H7 (cell line): Measurements from ENCODE around the gene ARIH2. TPM values are rescaled to one million over a fixed set of nuclear protein-coding genes. Genes with fewer than 3 reads are reported as not detected.
"Not testable (repeated sequence)": the region's sequence is repeated elsewhere in the genome, so short reads cannot be mapped to it uniquely, and the experiment has no call there.

ENCODE experiments used
- DNase-seq: peaks from one replicate; pipeline ENCODE4 v3.0.0; 2012
- H3K27me3 ChIP-seq: 2 replicates; pipeline ENCODE4 v1.6.0; 2011; ENCODE audit warnings: mild to moderate bottlenecking, low read length; ENCODE audit not compliant: control insufficient read depth, insufficient read depth
- H3K36me3 ChIP-seq: replicated peaks from 2 replicates; pipeline ENCODE4 v1.5.1; 2011; ENCODE audit warnings: low read length; ENCODE audit not compliant: control insufficient read depth, insufficient read depth
- H3K4me3 ChIP-seq: 2 replicates; pipeline ENCODE4 v1.5.1; 2011; ENCODE audit warnings: low read depth, mild to moderate bottlenecking, control low read depth, low read length, moderate library complexity; ENCODE audit not compliant: insufficient read depth
- total RNA-seq: library from RNA; depleted of rRNA; stranded (reverse); fragments of >200 nt; shearing (Covaris generic); gene quantifications from 2 replicates; pipeline ENCODE4 v1.2.3, GENCODE V29; 2014

The ARIH2 gene
- total RNA-seq, 1 experiment from 2014 or later, result 120 TPM

DNA sequence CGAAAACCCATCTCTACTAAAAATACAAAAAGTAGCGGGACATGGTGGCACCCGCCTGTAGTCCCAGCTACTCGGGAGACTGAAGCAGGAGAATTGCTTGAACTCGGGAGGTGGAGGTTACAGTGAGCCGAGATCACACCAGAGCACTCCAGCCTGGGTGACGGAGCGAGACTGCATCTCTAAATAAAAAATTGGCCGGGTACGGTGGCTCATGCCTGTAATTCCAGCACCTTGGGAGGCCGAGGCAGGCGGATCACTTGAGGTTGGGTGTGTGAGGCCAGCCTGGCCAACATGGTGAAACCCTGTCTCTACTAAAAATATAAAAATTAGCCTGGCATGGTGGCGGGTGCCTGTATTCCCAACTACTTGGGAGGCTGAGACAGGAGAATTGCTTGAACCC is 11.6 kb upstream of the ARIH2 start:
- DNase-seq, result not testable (repeated sequence)

DNA sequence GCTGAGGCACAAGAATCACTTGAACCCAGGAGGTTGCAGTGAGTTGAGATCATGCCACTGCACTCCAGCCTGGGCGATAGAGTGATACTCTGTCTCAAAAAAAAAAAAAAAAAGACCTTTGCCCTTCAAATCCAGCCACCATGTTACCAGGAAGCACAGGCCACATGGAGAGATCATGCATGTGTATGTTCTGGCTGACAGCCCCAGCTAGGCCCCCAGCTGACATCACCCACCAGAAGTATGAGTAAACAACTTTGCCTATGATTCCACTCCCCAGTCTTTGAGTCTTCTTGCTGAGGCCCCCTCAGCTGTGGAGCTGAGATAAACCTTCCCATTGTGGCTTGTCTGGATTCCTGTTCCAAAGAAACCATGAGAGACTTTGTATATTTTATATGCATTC is 3.3 kb upstream of the ARIH2 start:
- H3K36me3 ChIP-seq, result no peaks in the 10 kb centered on the region
- H3K27me3 ChIP-seq, result no peaks in the 10 kb centered on the region
- H3K4me3 ChIP-seq, result no peak overlapping the region
- no peak for DNase-seq

More for the DNA sequence above, 11.6 kb upstream of the ARIH2 start:
- not testable (repeated sequence) for H3K4me3 ChIP-seq, H3K36me3 ChIP-seq, H3K27me3 ChIP-seq

DNA sequence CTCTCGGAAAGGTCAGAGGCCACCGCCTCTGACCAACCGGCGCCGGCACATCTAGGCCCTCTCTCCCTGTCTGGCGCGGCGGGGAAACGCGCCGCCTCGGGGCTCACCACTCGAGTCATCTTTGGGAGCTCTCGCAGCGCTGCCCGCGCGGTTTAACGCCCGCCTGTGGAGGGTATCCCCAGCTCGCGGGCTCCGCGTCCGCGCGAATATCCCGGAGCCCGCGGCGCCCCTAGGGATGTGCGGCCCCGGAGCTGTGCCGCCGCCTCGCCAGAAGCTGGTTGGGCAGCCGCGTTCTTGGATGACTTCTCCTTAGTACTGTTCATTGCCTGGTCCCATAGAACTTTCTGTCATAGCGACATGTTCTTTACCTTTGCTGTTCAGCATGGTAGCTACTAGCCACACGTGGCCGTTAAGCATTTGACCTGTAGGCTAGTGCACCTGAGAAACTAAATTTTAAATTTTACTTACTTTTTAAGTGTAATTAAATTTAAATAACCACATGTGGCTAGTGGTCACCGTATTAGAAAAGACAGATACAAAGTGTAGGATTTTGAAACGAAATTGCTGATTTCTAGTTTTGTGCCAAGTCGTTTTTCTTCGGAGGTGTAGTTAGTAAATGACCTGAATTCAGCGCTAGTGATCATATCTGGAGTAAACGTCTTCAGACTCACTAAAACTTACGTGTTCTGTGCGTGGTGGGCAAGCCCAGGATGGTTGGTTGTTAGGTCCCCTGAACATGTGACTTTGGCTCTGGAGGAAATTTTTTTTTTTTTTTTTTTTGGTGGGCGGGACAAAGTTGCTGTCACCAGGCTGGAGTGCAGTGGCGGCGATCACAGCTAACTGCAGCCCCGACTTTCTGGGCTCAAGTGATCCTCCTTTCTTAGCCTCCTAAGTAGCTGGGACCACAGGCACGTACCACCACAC is 835 bp downstream of the ARIH2 start:
- H3K36me3 ChIP-seq, result peaks cover 4% of the 10 kb centered on the region
- DNase-seq, result peak; percentile 71
- peak overlapping the region; percentile 94 for H3K4me3 ChIP-seq
- H3K27me3 ChIP-seq, result no peaks in the 10 kb centered on the region

DNA sequence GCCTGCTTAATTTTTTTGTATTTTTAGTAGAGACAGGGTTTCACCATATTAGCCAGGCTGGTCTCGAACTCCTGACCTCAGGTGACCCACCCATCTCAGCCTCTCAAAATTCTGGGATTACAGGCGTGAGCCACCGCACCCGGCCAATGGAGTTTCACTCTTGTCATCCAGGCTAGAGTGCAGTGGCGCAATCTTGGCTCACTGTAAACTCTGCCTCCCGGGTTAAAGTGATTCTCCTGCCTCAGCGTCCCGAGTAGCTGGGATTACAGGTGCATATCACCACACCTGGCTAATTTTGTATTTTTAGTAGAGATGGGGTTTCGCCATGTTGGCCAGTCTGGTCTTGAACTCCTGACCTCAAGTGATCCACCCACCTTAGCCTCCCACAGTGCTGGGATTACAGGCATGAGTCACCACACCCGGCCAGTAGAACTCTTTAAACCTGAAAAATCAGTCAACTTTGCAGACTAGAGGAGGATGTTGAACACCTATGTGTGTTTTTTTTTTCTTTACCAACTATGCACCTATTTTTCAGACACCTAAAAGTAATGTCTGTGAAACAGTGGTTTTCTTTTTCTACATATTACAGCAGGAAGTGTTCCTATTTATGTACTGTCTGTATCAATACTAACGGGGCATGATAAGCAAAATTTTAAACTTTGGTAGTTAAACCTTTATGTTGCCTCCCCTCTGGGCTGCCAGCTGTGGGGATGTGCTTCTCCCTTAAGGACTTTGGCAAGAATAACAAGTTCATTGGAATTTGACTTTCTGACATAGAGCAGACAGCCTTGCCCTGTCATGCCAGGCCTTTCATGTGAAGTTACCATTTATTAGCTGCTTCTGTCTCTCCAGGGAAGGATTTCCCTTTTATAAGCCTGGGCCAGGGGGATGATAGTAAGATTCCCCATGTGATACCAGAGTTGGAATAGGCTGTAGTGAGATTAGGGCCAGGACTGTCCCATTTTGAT is 8.1 kb downstream of the ARIH2 start:
- H3K27me3 ChIP-seq, result no peaks in the 10 kb centered on the region
- DNase-seq, result no peak
- peaks cover 21% of the 10 kb centered on the region for H3K36me3 ChIP-seq
- H3K4me3 ChIP-seq, result no peak overlapping the region

DNA sequence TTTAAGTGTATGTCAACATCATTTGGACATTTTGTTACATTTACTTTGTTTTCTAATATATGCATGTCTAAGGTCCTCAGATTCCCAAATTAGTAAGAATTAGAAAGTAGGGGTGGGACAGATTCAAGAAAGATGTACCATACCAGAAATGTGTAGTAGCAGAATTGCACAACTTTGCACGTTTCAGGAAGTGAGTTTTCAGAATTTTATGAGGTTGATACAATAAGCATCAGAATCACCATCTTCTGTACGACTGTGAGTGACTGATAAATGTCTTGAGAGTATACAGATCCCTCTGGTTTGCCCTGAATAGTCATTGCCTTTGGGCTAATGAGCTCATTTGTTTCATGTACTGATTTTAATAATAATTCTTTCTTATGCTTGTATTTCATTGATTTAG is 9.3 kb downstream of the ARIH2 start:
- no peak for DNase-seq
- Histone ChIP-seq H3K27me3 (no peaks in the 10 kb centered on the region), H3K4me3 (no peak overlapping the region), H3K36me3 (peaks cover 18% of the 10 kb centered on the region)

DNA sequence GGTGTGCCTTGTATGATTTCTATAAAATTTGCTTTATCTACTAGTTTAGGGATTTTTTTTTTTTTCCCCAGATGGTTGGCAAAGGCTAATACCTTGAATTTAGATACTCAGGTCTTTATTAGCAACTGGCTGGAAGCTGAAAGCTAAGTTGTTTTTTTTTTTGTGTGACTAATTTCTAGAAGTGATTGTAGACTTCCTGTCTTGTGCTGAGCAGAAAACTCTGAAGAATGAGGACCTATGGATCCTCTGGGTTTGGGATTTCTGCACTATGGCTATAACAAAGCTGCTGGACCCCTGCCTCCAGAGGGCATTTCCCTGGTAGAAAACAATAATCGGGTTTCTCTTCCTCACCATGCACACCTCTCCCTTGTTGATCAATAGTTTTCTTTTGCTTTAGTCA is 10.0 kb downstream of the ARIH2 start:
- no peak for DNase-seq
- Histone ChIP-seq H3K36me3 (peaks cover 18% of the 10 kb centered on the region), H3K4me3 (no peak overlapping the region), H3K27me3 (no peaks in the 10 kb centered on the region)

DNA sequence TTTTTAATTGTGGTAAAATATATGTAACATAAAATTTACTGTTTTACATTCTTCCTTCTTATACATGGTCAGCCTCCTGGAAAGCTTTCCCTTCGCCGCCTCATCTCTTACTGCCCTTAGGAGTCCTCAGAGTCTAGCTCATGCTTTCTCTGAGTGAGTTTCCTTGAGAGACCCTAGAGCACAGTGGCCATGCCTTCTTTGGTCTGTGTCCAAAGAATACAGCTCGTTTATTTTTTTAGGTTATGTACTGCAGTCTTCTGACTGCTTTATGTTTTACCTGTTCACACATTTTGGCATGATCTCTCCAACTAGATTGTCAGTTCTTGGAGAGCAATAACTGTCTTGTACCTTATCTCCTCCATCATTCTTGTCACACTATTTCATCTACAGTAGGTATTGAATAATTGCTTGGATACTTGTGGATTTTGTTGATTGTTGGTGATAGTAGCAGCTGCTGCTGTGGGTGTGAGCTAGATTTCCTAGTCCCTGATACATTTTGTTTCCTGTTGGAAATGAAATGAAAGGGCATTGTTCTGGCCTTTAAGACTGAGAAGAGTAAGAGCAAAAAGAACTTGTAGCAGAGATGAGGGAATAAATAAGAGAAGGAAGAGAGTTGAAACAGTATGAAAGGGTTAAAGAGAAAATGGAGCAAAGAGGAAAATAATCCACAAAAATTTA is 10.9 kb downstream of the ARIH2 start:
- Histone ChIP-seq H3K36me3 (peaks cover 17% of the 10 kb centered on the region), H3K27me3 (no peaks in the 10 kb centered on the region), H3K4me3 (no peak overlapping the region)
- DNase-seq, result no peak

DNA sequence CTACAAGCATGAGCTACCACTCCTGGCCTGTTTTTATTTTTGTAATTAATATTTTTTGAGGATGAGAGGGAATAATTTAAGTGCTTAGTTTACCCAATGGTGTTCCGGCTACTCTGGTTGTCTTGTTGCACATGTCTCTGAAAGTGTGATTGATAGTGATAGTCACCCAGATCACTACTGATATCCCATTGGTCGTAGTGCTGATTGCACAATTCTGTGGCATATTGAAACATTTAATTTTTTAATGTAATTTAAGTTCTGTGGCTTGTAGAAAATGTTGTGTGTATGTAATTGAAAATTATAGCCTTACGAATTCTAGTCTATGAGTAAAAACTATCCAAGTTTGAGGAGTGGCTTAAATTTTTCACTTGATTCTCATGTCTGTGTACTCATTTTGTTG is 11.9 kb downstream of the ARIH2 start:
- DNase-seq, result no peak
- Histone ChIP-seq H3K4me3 (no peak overlapping the region), H3K36me3 (peaks cover 15% of the 10 kb centered on the region), H3K27me3 (no peaks in the 10 kb centered on the region)

DNA sequence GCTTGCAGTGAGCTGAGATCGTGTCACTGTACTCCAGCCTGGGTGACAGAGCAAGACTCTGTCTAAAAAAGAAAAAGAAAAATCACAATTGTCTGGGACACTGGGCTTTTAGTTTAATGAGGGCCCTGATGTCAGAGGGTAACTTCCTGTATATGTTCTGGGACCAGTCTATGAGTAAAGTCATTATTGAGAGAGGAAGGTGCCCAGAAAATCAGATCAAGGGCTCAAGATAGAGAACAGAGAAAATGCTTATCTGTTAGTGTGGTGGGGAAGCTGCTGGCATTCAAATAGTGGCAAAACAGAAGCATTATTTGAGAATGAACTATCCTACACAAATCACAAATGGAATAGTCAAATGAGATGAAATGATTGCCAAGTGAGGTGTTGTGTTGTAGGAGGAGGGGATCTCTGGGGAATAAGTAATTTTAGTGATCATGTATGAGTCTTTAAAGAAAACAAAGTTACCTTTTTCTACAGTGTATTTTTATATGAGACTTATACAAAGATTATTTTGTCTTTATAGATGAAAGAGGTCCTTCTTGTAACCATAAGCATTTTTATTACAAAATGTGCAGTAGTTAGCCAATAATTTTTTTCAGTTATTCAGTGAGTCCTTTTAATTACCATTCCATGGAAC is 13.4 kb downstream of the ARIH2 start:
- DNase-seq, result no peak
- Histone ChIP-seq H3K27me3 (no peaks in the 10 kb centered on the region), H3K36me3 (peaks cover 15% of the 10 kb centered on the region), H3K4me3 (no peak overlapping the region)

DNA sequence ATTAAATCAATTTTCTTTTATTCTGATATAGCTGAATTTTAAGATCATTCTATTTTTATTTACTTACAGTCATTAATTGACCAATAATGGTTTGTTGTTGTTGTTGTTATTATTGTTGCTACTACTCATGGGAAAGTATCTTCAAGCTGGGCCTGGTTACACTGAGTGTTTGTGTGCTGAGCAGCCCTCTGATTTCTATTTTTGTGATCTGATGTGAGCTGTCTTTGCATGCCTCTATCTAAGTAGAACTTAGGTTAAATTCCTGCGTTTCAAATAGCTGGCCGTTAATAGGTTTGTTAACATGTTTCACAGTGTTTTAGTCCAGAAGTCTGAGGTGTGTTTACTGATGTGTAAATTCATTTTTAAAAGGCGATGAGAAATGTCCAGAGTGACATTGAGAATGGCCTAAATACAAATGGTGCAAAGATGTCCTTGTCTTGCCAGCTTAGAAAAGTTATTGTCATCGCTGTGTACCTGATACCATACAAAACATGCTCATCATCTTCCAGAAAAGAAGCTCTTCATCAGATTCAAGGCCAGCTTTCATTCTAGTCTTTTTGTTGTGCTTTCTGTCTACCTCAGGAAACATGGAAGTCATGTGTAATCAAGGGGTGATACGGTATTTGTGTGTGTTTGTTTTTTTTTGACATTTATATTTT is 15.8 kb downstream of the ARIH2 start:
- no peaks in the 10 kb centered on the region for H3K27me3 ChIP-seq
- H3K36me3 ChIP-seq, result peaks cover 3% of the 10 kb centered on the region
- no peak for DNase-seq

DNA sequence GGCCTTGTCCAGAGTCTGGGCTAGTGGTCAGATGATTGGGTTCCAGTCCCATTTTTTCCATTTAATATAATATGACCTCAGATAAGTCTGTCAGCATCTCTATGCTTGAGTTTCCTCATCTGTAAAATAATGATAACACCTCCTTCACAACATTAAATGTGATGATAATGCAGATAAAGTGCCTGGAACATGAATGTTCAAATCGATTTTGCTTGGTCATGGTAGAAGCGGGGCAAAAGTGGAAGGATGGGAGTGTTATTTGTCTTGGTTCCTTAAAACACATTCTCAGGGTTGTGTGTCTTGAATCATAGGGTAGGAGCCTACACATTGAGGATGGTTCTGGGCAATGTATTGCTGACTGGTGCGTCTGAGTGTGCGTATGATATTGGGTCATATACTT is 16.9 kb downstream of the ARIH2 start:
- no peak for DNase-seq
- peaks cover 1% of the 10 kb centered on the region; the same call in 1 of the 2 replicates for H3K36me3 ChIP-seq
- H3K4me3 ChIP-seq, result no peak overlapping the region
- H3K27me3 ChIP-seq, result no peaks in the 10 kb centered on the region

More for the DNA sequence above, 15.8 kb downstream of the ARIH2 start:
- no peak overlapping the region for H3K4me3 ChIP-seq

DNA sequence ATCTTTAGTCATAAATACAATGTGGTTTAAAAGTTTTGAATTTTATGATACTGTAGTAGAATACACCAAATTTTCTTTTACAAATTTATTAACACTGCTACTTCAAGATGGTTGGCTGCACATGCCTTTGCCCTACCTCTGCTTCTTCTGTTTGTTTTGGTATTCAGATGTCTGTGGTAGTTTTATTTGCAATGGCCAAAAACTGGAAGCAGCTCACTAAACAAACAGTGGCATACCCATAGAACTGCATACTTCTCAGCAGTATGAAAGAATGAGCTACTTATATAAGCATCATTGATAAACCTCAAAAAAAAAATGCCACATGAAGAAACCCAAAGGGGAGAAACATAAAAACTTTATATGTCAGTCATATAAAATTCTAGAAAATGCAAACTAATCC is 19.5 kb downstream of the ARIH2 start:
- no peak for DNase-seq
- H3K4me3 ChIP-seq, result no peak overlapping the region
- H3K36me3 ChIP-seq, result peaks cover 1% of the 10 kb centered on the region; the same call in 1 of the 2 replicates
- no peaks in the 10 kb centered on the region for H3K27me3 ChIP-seq

DNA sequence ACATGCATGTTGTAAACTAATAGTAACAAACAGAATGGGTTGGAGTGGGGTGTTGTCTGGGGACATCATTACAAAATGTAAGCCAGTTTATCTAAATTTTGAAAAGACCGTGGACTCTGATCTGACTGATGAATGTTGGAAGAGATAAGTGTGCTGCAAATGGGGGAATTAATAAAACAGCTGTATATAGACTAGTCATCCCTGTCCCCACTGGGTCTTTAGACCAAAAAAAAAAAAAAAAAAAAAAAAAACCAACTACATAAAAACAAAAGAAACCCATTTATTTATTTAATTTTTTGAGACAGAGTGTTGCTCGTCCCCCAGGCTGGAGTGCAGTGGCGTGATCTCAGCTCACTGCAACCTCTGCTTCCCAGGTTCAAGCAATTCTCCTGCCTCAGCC is 20.0 kb downstream of the ARIH2 start:
- H3K4me3 ChIP-seq, result no peak overlapping the region
- no peak for DNase-seq
- no peaks in the 10 kb centered on the region for H3K27me3 ChIP-seq
- H3K36me3 ChIP-seq, result peaks cover 1% of the 10 kb centered on the region; the same call in 1 of the 2 replicates
